DMS114 treated with DMSO at 0.1 percent for 48 hours (cell line): ENCODE measurements around the gene NOX5.
A peak's percentile ranks its signal among the peaks of the same experiment; 100 is the strongest.

Source experiments
- DNase-seq: peaks from one replicate; lab custom pipeline; 2025; ENCODE audit not compliant: unreplicated experiment; lab: John Stamatoyannopoulos, UW

Gene NOX5

DNA sequence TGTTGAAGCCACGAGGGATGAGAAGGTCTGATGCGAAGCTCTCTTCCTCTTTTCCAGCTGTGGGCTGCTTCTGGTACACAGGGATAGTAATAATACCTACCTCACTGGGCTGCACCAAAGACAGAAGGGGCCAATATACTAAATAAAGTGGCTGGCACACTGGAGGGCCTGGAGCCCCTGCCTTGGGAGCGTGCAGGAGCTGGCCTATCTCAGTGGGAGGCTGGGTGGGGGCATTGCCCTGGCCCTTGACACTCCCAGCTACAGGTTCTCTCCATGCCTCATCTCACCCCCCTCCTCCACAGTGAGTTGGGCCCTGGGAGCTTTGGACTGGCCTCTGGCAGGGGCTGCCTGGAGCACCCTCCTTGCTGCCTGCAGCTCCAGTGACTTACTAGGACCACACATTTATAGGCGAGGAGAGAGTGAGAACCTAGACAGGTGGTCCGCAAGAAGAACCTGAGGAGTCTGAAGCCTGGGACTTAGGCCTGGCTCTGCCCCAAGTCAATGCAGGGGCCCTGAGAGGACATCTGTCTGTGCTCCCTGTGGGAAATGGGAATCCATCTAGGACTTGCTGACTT is 1.6 kb downstream of the NOX5 start:
- no peak for DNase-seq

DNA sequence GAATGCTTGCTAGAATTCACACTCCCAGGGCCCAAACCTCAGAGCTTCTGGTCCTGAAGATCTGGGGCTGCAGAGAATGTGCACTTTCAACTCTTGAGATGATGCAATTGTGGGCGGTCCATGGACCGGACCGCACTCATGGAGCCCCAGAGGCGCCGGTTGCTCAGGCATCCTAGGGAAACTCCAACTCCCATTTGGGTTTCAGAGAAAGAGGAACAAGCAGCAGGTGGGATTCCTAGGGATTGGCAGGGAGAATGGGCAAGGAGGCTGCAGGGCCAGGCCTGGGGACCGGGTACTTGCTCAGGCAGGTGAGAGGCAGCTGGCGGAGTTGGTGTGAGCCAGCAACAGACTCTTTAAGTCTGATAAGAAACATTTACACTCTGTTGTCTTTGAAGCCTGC is 3.5 kb downstream of the NOX5 start:
- no peak for DNase-seq

DNA sequence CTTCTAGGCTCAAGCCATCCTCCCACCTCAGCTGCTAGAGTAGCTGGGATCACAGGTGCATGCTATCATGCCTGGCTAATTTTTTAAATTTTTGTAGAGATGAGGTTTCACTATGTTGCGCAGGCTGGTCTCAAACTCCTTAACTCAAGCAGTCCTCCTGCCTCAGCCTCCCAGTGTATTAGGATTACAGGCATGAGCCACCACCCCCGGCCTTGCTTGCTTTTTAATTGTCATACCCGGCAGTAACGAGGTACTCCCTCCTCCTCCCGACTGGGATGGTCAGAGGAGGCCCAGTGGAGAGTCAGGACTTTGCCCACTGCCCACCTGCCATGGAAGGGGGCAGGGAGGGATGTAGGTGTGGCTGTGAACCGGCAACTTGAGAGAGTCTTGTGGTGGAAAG is 4.5 kb downstream of the NOX5 start:
- DNase-seq, result no peak

DNA sequence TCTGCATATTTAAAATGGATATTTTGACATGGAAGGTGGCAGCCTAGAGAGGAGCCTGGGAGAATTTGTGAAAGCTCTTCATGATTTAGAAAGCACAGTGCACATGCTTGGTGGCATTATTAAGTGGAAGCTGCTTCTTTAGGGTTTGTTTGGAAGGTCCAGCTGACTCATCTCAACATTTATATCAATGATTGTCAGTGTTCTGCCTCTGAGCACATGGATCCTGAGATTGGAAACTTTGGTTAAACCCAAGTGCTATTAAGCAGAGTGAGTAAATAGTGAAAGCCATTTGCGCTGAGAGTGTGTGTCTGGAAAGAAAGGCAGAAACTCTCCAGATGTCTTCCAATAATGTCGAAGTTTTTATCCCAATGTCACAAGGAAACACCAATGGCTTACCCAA is 7.4 kb downstream of the NOX5 start:
- DNase-seq, result no peak

DNA sequence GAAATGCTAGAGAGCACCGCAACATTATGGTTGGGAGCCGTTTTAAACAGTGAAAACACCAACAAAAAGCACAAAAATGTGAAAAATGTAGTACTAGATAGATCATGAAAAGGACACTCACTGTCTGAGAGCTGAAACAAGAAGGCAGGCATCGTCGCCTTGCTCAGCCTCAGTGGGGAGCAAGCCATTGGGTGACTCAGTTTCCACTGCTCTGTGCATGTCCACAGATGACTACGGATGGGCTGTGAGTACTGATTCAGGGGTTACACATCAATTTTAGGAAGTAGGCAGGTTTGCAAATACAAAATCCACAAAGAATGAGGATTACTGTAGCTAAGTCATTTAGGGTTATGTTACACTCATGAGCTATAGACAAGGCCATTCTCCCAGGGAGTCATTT is 10.8 kb downstream of the NOX5 start:
- no peak for DNase-seq

DNA sequence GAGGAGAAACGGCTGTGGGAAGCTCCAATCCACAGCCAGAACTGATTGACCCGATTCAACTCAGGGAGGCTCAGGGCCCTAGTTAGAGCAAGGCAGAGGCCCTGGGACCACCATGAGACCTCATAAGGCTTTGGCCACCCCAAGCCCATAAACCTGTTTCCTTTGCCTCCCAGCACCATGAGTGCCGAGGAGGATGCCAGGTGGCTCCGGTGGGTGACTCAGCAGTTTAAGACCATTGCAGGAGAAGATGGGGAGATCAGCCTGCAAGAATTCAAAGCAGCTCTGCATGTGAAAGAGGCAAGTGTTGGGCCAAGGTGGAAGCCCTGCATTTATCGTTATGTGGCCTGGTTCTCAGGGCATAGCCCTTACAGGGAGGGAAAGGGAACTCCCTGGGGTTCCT is 11.9 kb downstream of the NOX5 start:
- no peak for DNase-seq

DNA sequence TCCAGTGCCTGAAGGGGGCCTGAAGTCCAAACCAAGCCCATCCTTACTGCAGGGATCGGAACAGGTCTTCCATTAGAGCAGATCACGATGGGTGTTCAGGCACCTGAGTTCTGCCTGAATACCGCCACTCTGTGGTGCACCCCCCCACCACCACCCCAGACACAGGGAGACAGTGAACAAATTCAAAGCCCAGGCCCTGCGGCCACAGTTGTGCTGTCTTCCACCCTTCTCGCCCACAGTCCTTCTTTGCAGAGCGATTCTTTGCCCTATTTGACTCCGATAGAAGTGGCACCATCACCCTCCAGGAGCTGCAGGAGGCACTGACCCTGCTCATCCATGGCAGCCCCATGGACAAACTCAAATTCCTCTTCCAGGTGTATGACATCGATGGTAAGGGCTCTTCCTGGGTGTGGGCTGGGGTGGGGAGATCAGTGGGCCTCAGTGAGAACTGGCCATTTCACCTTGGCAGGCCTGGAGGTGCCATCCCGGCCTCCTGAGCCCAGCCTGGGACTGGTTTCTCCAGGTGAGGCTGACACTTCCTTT is 13.6 kb downstream of the NOX5 start:
- DNase-seq, result no peak

DNA sequence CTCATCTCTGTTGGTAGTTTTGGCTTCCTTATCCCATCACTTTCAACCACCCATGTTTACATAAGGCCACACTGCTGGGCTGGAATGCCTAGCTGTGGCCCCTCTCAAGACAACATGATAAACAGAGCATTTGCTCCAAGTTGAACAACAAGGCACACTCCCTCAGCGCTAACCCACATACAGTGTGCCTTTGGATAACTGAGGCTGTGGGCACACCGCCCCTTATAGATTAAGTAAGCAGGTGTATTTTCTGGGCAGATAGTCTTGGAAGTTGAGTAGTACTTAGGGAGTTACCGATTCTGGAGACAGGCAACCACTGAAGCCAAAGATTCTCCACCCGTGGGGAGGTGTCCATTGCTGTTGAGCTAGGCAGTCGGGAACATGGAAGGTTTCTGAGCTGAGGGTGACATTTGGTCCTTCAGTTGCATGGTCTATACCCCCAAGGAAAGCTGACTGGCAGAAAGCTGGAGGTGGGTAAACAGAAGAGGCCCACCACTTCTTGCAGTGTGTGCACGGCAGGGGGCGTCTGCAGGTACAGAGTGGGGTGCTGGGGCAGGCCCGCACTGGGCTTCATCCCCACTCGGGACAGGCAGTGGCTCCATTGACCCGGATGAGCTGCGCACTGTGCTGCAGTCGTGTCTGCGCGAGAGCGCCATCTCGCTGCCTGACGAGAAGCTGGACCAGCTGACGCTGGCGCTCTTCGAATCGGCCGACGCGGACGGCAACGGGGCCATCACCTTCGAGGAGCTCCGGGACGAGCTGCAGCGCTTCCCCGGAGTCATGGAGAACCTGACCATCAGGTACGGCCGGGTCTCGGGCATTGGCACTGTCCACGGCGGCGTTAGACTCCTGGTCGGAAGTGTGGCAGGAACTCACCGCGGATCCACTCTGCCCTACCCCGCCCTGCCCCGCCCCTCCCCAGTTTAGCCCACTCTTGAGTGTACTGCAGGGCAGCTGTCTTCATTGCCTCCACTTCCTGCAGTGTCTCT is 16.8 kb downstream of the NOX5 start:
- DNase-seq, result peak; percentile 47

DNA sequence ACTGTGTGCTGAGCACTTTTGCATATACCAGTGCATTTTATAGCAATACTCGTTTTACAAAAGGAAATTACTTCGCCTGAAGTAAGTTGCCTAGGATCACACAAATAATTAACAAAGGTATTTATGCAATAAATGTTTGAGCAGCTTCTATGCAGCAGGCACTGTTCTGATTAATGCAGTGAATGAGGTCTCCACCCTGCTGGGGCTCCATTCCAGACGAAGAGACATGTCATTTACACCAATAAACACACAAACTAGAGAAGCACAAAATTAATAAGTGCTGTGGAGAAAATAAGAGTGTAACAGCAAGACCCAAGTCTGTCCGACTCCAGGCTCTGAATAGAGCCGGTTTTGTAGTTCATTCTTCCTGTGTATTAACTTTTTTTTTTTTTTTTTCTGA is 17.5 kb downstream of the NOX5 start:
- no peak for DNase-seq

DNA sequence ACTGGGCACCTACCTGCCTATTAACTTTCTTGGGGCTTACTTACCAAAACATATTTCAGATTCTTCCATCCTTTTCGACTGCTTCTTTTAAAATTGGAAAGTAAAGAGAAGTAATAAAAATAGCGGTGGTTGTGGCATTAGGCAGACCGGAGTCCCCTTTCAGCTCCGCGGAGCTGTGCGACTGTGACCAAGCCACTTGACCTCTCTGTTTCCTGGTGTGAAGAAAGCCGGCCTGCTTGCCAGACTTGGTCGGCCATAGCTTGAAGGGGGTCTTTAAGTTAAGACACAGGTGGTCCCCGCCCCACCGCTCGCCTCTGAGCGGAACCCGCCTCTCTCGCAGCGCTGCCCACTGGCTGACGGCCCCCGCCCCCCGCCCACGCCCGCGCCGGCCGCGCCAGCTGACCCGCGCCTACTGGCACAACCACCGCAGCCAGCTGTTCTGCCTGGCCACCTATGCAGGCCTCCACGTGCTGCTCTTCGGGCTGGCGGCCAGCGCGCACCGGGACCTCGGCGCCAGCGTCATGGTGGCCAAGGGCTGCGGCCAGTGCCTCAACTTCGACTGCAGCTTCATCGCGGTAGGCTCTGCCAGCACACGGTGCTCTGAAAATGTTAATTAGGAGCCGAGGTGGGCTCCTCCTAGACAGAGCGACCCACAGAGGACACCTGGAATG is 18.3 kb downstream of the NOX5 start:
- no peak for DNase-seq

DNA sequence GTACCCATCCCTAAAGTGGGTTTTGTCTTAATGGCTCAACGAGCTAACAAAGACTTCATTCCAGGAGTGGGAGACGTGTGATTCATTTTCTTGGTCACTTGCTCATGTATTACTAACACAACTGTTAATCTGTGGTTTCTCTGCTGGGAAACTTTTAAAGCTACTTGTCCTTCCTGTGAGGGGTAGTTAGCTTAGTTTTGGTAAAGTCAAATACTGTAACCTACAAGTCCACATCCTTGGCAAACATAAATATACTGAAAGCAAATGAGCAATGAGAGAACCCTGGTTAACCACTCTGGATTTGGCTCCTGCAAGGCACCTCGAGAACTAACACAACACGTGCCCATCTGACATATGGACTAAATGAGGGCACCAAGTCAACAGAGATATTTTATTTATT is 19.9 kb downstream of the NOX5 start:
- DNase-seq, result no peak

DNA sequence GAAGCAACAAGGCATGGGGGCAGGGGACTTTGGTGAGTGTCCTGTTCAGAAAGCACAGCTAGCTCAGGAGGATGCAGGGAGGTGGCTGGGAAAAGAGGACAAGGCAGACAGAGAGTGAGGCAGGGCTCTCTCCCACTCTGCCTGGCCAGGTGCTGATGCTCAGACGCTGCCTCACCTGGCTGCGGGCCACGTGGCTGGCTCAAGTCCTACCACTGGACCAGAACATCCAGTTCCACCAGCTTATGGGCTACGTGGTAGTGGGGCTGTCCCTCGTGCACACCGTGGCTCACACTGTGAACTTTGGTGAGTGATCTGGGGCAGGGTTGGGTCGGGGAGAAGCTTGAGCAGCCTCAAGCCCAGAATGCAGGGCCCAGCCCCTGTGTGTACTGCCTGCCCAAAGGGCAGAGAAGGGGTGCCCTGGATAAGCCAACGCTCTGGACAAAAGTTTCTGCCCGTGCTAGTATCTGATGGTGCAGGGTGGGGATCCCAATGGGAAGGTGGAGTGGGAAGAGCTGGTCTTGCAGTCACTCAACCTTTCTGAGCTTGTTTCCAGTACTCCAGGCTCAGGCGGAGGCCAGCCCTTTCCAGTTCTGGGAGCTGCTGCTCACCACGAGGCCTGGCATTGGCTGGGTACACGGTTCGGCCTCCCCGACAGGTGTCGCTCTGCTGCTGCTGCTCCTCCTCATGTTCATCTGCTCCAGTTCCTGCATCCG is 20.9 kb downstream of the NOX5 start:
- DNase-seq, result no peak

DNA sequence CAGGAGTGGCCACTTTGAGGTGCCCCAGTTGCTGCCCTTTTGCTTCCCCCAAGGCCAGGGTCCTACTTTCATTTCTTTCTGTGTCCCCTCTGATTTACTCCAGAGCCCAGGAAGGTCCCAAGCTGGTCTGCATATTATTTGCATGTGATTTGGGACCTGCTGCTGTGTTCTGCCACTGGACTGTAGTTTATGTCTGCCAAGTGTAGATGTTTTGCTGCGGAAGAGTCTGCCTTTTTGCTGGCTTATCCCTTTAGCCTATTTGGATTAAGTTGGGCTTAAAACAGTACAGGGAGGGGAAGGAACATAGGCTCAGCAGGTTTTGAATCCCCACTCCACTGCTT is 21.4 kb downstream of the NOX5 start:
- DNase-seq, result no peak

DNA sequence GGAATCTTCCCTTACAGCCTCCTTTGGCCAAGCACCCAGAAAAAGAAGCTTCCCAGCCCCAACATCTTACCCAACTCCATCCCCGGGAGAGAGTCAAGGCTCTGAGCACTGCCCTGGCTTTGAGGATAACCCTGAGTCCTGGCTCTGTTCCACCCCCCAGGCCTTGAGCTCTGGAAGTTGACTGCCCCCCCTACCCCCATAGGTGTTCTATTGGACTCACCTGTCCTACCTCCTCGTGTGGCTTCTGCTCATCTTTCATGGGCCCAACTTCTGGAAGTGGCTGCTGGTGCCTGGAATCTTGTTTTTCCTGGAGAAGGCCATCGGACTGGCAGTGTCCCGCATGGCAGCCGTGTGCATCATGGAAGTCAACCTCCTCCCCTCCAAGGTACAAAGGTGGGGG is 22.3 kb downstream of the NOX5 start:
- no peak for DNase-seq

DNA sequence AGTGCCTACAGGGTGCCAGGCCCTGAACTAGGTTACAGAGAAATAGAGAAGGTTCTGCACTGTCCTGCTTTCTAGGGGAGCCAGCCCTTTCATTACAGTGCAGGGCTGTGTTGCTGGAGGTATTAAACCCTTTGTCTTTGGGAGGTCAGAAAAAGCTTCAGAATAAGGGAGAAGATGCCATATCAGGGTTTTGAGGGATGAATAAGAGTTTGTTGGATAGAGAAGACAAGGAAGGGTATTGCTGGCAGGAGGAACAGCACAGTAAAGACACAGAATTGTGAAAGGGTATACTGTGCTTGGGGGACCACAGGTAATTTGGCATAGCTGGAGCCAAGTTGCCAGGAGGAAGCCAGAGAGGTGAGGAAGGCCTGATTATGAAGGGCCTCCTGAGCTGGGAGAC is 23.0 kb downstream of the NOX5 start:
- no peak for DNase-seq

DNA sequence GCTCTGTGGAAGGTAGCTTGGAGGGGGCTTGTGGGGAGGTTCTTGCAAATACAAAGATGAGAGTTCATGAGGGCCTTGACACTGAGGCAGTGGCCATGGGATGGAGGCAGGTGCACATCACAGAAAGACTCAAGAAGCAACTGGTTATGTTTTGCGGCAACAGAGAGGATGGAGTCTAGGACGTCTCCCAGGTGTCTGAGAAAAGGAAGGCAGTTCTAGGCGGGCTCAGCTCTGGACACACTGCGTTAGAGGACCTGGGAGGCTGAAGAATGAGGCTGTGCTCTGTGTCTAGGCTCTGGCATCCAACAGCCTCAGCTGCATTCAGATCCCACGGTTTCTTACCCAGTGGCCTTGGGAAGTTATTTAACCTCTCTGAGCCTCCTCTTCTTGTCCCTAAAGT is 23.5 kb downstream of the NOX5 start:
- DNase-seq, result no peak

DNA sequence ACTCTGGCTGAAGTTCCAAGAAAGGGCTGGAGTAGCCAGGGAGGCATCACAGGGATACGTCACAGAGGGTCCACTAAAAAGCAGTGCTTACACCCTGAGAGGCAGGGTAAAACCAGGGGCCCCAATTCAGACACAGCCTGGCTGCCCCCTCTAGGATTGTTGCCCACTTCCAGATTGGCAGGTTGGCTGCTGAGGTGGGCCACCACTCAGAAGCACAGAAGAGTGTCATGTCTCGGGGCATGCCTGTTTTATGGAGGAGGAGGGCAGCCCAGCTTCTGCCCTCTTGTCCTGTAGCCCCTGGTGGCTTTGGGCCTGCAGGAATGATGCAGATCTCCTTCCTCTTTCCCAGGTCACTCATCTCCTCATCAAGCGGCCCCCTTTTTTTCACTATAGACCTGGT is 24.0 kb downstream of the NOX5 start:
- no peak for DNase-seq

DNA sequence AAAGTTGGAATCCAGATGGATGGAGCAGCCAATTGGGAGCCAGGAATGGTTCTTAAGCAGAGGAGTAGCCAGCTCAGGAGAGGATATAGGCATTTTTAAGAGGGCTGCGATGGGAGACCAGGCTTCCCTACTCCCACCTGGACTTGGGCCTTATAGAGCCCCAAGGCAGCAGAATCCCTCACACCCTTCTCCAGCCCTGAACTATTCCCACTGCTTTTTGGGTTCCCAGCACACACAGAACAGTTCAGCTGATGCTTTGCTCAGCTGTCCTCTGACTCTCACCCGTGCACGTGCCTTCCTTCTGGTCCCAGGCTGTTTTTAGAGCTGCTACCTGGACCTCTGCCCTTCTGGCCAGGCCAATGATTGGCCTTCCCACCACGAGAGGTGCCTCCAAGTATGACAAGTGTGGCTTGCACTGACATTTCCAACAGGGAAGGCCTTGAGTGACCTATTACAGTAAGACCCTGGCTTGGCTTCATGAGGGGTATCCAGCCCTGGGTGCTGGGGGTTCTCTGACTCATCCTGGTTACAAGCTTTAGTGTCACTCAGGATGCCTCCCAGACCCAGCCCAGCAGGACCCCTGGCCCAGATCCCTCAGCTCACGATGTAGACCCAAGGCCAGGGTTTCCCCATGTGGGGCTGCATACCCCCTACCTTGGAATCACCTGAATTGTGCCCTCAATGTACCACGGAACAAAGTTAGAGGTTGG is 25.2 kb downstream of the NOX5 start:
- no peak for DNase-seq

DNA sequence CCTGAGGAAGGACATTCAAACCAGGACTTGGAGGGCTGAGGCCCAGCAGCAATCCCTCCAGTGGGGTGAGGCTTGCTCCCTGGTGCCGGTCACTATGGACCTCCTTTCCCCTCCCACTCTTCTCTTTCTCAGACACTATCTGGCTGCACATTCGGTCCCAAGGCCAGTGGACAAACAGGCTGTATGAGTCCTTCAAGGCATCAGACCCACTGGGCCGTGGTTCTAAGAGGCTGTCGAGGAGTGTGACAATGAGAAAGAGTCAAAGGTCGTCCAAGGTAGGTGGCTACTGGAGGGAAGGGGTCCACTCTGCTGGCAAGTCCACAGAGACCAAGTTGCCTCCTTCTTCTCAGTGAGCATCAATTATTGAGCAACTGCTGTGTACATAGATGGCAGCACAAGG is 28.0 kb downstream of the NOX5 start:
- no peak for DNase-seq

DNA sequence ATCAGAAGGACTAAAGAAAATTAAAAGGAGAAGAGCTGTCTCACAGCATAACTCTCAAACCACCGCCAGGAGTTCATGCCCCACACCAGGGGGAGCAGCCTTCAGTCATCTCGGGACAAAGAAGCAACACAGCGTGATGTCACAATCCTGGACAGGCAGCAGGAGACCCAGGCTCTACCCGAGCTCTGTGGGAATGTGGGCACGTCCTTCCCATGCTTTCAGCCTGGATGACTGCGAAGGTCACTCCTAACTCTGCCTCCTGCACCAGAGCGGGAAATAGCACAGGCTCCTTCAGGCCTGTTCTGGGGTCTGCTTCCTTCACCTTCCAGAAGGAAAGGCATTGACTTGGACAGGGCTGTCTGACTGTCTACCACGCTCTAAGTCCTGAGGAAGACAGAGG is 31.3 kb downstream of the NOX5 start:
- DNase-seq, result no peak

DNA sequence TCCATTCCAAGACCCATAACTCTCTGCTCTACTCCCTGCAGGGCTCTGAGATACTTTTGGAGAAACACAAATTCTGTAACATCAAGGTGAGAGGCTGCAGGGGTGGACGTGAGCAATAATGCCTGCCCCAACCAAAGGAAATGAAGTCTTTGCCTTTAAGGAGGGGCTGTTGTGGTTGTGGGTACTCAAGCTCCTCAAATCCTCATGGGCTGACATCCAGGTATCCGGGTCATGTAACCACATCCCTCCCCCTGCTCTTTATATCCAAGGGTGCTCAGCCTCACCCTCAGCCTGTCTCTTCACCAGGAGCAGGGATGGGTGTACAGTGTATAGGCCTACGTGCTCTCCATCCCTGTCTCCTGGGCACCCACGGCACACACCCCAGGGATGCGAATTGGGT is 32.3 kb downstream of the NOX5 start:
- no peak for DNase-seq
